ENCODE data around the gene FLOT1. TPM values are rescaled to one million over a fixed set of nuclear protein-coding genes. Genes with fewer than 3 reads are reported as not detected.
A peak's percentile ranks its signal among the peaks of the same experiment; 100 is the strongest.

Gene FLOT1
- total and polyA plus RNA-seq, 2 of the 13 experiments (the other 11 are each of a cell fraction or from before 2014, with no cell fraction given), result 82.3 to 130 TPM

DNA sequence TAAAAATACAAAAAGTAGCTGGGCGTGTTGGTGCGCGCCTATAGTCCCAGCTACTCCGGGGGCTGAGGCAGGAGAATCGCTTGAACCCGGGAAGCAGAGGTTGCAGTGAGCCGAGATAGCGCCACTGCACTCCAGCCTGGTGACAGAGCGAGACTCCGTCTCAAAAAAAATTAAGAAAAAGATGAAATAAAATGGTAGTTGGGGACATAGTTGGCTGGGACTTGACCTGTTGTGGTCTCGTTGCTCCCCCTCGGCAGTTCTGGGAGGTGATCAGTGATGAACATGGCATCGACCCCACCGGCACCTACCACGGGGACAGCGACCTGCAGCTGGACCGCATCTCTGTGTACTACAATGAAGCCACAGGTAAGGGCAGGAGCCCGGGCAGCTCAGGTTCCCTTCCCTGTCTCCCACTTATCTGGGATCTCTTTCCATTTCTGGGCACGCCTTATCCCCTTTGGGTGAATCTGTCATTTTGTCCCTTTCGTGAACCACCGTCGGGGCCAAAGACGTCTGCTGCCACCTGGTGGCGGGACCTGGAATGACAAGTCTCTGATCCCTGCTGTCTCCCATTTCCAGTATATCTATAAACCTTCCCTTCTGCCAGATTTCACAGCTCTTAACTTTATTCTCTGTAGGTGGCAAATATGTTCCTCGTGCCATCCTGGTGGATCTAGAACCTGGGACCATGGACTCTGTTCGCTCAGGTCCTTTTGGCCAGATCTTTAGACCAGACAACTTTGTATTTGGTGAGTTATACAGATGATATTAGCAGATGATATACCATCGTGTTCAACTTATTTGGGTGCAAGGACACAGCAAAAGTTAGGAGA lies 20.0 kb downstream of the FLOT1 start (continued):
- 0 out of 2 replicates have a peak, but pooled peaks have one; percentile 18 for TF ChIP-seq DNMT3B (CRISPR knock-in tag; conservative IDR thresholded peaks at IDR 0.05)
- TF ChIP-seq, protein P1, sequence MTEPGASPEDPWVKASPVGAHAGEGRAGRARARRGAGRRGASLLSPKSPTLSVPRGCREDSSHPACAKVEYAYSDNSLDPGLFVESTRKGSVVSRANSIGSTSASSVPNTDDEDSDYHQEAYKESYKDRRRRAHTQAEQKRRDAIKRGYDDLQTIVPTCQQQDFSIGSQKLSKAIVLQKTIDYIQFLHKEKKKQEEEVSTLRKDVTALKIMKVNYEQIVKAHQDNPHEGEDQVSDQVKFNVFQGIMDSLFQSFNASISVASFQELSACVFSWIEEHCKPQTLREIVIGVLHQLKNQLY (CRISPR knock-in tag; IDR thresholded peaks at IDR 0.05), result no peak
- TF ChIP-seq MTF1 (CRISPR knock-in tag; IDR thresholded peaks at IDR 0.05), result no peak
- no peak for TF ChIP-seq ZFX (CRISPR knock-in tag; IDR thresholded peaks at IDR 0.05; ENCODE audit: low read depth)
- peak; percentile 48; the same call in 1 of the 2 replicates for TF ChIP-seq ELF3 (CRISPR knock-in tag; IDR thresholded peaks at IDR 0.05)
- TF ChIP-seq IKZF4 (CRISPR knock-in tag; IDR thresholded peaks at IDR 0.05; ENCODE audit: borderline replicate concordance, low read depth, not compliant biosample characterization), result no peak
- 0 out of 2 replicates have a peak, but pooled peaks have one; percentile 37 for TF ChIP-seq ZNF343 (CRISPR knock-in tag; IDR thresholded peaks at IDR 0.05)
- TF ChIP-seq CAMTA2 (CRISPR knock-in tag; IDR thresholded peaks at IDR 0.05; ENCODE audit: borderline replicate concordance), result 0 out of 2 replicates have a peak, but pooled peaks have one; percentile 52
- TF ChIP-seq SALL1 (CRISPR knock-in tag; IDR thresholded peaks at IDR 0.05), result peak; percentile 61; the same call in 1 of the 2 replicates
- TF ChIP-seq ZSCAN29 (CRISPR knock-in tag; conservative IDR thresholded peaks at IDR 0.05), result no peak
- TF ChIP-seq, protein P2, sequence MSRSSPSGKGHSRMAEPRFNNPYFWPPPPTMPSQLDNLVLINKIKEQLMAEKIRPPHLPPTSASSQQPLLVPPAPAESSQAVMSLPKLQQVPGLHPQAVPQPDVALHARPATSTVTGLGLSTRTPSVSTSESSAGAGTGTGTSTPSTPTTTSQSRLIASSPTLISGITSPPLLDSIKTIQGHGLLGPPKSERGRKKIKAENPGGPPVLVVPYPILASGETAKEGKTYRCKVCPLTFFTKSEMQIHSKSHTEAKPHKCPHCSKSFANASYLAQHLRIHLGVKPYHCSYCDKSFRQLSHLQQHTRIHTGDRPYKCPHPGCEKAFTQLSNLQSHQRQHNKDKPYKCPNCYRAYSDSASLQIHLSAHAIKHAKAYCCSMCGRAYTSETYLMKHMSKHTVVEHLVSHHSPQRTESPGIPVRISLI (CRISPR knock-in tag; IDR thresholded peaks at IDR 0.05; ENCODE audit: borderline replicate concordance), result 0 out of 2 replicates have a peak, but pooled peaks have one; percentile 13
- TF ChIP-seq PHF21A (CRISPR knock-in tag; IDR thresholded peaks at IDR 0.05), result no peak
- TF ChIP-seq RBM39 (IDR thresholded peaks at IDR 0.05; ENCODE audit: low read depth, low read length, poor library complexity, severe bottlenecking), result peak; percentile 54
- TF ChIP-seq GATAD2A (CRISPR knock-in tag; IDR thresholded peaks at IDR 0.05), result peak; percentile 46; the same call in 1 of the 2 replicates
- TF ChIP-seq, protein P3, sequence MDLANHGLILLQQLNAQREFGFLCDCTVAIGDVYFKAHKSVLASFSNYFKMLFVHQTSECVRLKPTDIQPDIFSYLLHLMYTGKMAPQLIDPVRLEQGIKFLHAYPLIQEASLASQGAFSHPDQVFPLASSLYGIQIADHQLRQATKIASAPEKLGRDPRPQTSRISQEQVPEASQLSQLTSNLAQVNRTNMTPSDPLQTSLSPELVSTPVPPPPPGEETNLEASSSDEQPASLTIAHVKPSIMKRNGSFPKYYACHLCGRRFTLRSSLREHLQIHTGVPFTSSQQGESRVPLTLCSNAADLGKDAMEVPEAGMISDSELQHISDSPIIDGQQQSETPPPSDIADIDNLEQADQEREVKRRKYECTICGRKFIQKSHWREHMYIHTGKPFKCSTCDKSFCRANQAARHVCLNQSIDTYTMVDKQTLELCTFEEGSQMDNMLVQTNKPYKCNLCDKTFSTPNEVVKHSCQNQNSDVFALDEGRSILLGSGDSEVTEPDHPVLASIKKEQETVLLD (CRISPR knock-in tag; IDR thresholded peaks at IDR 0.05; ENCODE audit: low read depth), result 0 out of 2 replicates have a peak, but pooled peaks have one; percentile 30
- 0 out of 2 replicates have a peak, but pooled peaks have one; percentile 69 for TF ChIP-seq ZFP36L1 (CRISPR knock-in tag; IDR thresholded peaks at IDR 0.05)
- TF ChIP-seq SOX5 (CRISPR knock-in tag; IDR thresholded peaks at IDR 0.05; ENCODE audit: borderline replicate concordance), result peak; percentile 45; the same call in 1 of the 2 replicates
- TF ChIP-seq SRSF4 (IDR thresholded peaks at IDR 0.05; ENCODE audit: low read depth, low read length, poor library complexity, severe bottlenecking), result no peak
- TF ChIP-seq, protein P4, sequence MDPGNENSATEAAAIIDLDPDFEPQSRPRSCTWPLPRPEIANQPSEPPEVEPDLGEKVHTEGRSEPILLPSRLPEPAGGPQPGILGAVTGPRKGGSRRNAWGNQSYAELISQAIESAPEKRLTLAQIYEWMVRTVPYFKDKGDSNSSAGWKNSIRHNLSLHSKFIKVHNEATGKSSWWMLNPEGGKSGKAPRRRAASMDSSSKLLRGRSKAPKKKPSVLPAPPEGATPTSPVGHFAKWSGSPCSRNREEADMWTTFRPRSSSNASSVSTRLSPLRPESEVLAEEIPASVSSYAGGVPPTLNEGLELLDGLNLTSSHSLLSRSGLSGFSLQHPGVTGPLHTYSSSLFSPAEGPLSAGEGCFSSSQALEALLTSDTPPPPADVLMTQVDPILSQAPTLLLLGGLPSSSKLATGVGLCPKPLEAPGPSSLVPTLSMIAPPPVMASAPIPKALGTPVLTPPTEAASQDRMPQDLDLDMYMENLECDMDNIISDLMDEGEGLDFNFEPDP (CRISPR knock-in tag; conservative IDR thresholded peaks at IDR 0.05), result 0 out of 2 replicates have a peak, but pooled peaks have one; percentile 95
- TF ChIP-seq RARA (CRISPR knock-in tag; IDR thresholded peaks at IDR 0.05), result peak; percentile 48
- peak; percentile 45; the same call in 1 of the 2 replicates for TF ChIP-seq FOSL2 (CRISPR knock-in tag; IDR thresholded peaks at IDR 0.05)
- TF ChIP-seq SP1 (IDR thresholded peaks at IDR 0.05), result no peak
- peak; percentile 57; the same call in 1 of the 2 replicates for TF ChIP-seq SP1 (CRISPR knock-in tag; IDR thresholded peaks at IDR 0.05)
- TF ChIP-seq SOX6 (IDR thresholded peaks at IDR 0.05), result no peak
- 0 out of 2 replicates have a peak, but pooled peaks have one; percentile 32 for TF ChIP-seq SOX6 (CRISPR knock-in tag; IDR thresholded peaks at IDR 0.05)
- no peak for TF ChIP-seq PITX1 (CRISPR knock-in tag; IDR thresholded peaks at IDR 0.05)
